CD4-positive, CD25-positive, alpha-beta regulatory T cell (primary cell): ENCODE measurements around the gene PADI4. TPM values are rescaled to one million over a fixed set of nuclear protein-coding genes. Genes with fewer than 3 reads are reported as not detected.

Experiments
- ATAC-seq, 2 donors: fragments of 150-1000 bp; cut with Tn5 transposase; one replicate each; pipeline ENCODE4 v1.10.0; 2021; ENCODE audit warnings: low read depth in 2 of 2, moderate number of reproducible peaks in 2 of 2, moderate library complexity in 1 of 2
- DNase-seq, 3 donors: peaks; one replicate each; pipeline versions ENCODE4 v3.0.0 to v3.0.0-alpha.2; 2012 to 2022; ENCODE audit warnings: mixed read lengths in 1 of 3
- H3K27ac ChIP-seq: one replicate; pipeline ENCODE4 v1.7.0; 2013; ENCODE audit warnings: mild to moderate bottlenecking, low read length; ENCODE audit not compliant: insufficient read depth, poor library complexity, severe bottlenecking
- H3K27me3 ChIP-seq: one replicate; pipeline ENCODE4 v1.7.0; 2013; ENCODE audit warnings: low read length; ENCODE audit not compliant: control insufficient read depth, insufficient read depth
- H3K36me3 ChIP-seq: one replicate; pipeline ENCODE4 v1.7.0; 2013; ENCODE audit warnings: mild to moderate bottlenecking, low read length, moderate library complexity; ENCODE audit not compliant: control insufficient read depth, insufficient read depth
- H3K4me1 ChIP-seq: 2 replicates; pipeline ENCODE4 v1.7.0; 2013; ENCODE audit warnings: mild to moderate bottlenecking, low read length; ENCODE audit not compliant: insufficient read depth, control insufficient read depth, poor library complexity, severe bottlenecking
- H3K4me3 ChIP-seq: one replicate; pipeline ENCODE4 v1.7.0; 2013; ENCODE audit warnings: low read depth, mild to moderate bottlenecking, low read length, moderate library complexity
- H3K9me3 ChIP-seq, 2 experiments: 1 replicate in 1 of 2; 2 replicates in 1 of 2; pipeline ENCODE4 v1.7.0; 2013; ENCODE audit warnings: low read length in 2 of 2, mild to moderate bottlenecking in 1 of 2, moderate library complexity in 1 of 2; ENCODE audit not compliant: control insufficient read depth in 2 of 2
- H3K27ac Mint-ChIP-seq, 3 donors: one replicate each; pipeline ENCODE4 v1.8.0; 2020 to 2022; ENCODE audit warnings: mild to moderate bottlenecking in 3 of 3, mixed read lengths in 3 of 3, moderate library complexity in 2 of 3
- H3K27me3 Mint-ChIP-seq: one replicate; pipeline ENCODE4 v1.8.0; 2022; ENCODE audit warnings: mild to moderate bottlenecking, mixed read lengths
- H3K36me3 Mint-ChIP-seq: one replicate; pipeline ENCODE4 v1.8.0; 2020; ENCODE audit warnings: mixed read lengths
- H3K4me1 Mint-ChIP-seq, 4 donors: one replicate each; pipeline ENCODE4 v1.8.0; 2020 to 2022; ENCODE audit warnings: mixed read lengths in 4 of 4, mild to moderate bottlenecking in 1 of 4
- H3K4me3 Mint-ChIP-seq, 4 donors: one replicate each; pipeline ENCODE4 v1.8.0; 2020 to 2022; ENCODE audit warnings: mild to moderate bottlenecking in 4 of 4, mixed read lengths in 4 of 4, moderate library complexity in 3 of 4
- H3K9me3 Mint-ChIP-seq, 7 donors: one replicate each; pipeline ENCODE4 v1.8.0; 2020 to 2022; ENCODE audit warnings: mixed read lengths in 7 of 7, mild to moderate bottlenecking in 3 of 7, moderate library complexity in 2 of 7
- polyA plus RNA-seq, 4 donors: library from polyadenylated mRNA; unstranded; fragments of 300-500 nt; fragmentation: Illumina TruSeq; gene quantifications; one replicate each; pipeline ENCODE4 v1.2.3, GENCODE V29; 2021
- total RNA-seq: library from RNA; stranded (reverse); gene quantifications from one replicate; pipeline ENCODE4 v1.2.3, GENCODE V29; 2022

The PADI4 gene
- total and polyA plus RNA-seq, 5 donors from 2014 or later = 0.81 to 1.6 (median 1.5) TPM

GRCh38 chr1:17277511-17278159, 30.4 kb upstream of the PADI4 start:
- H3K27me3 Mint-ChIP-seq = no peaks in the 10 kb centered on the region
- no peaks in the 10 kb centered on the region for H3K36me3 ChIP-seq
- ATAC-seq = no peak
- no peaks in the 10 kb centered on the region for H3K36me3 Mint-ChIP-seq
- no peak overlapping the region for H3K27ac Mint-ChIP-seq
- no peak for DNase-seq
- peaks cover 0 to 1% (median 0%) of the 10 kb centered on the region in 7 donors for H3K9me3 Mint-ChIP-seq
- H3K4me1 ChIP-seq = no peaks in the 10 kb centered on the region
- H3K4me3 Mint-ChIP-seq = no peak overlapping the region
- H3K4me1 Mint-ChIP-seq = peaks cover 0 to 2% (median 0%) of the 10 kb centered on the region in 4 donors
- H3K27me3 ChIP-seq = no peaks in the 10 kb centered on the region
- no peaks in the 10 kb centered on the region for H3K9me3 ChIP-seq
- no peak overlapping the region for H3K27ac ChIP-seq
- H3K4me3 ChIP-seq = no peak overlapping the region

- Mint-ChIP-seq H3K9me3 (peaks cover 0 to 1% (median 0%) of the 10 kb centered on the region in 7 donors), H3K4me3 (no peak overlapping the region), H3K4me1 (peaks cover 0 to 2% (median 0%) of the 10 kb centered on the region in 4 donors), H3K27ac (no peak overlapping the region), H3K27me3 (no peaks in the 10 kb centered on the region), H3K36me3 (no peaks in the 10 kb centered on the region)
- H3K4me1 ChIP-seq = no peaks in the 10 kb centered on the region
- H3K36me3 ChIP-seq = no peaks in the 10 kb centered on the region
- DNase-seq (no peak), ATAC-seq (no peak)
- no peaks in the 10 kb centered on the region for H3K9me3 ChIP-seq
- no peak overlapping the region for H3K27ac ChIP-seq
- H3K4me3 ChIP-seq = no peak overlapping the region
- no peaks in the 10 kb centered on the region for H3K27me3 ChIP-seq
These were observed 28.8 kb upstream of the PADI4 start for GRCh38 chr1:17278996-17279830.

- DNase-seq (no peak), ATAC-seq (no peak)
- Histone ChIP-seq H3K4me1 (no peaks in the 10 kb centered on the region), H3K4me3 (no peak overlapping the region), H3K36me3 (no peaks in the 10 kb centered on the region), H3K27ac (no peak overlapping the region), H3K27me3 (no peaks in the 10 kb centered on the region), H3K9me3 (no peaks in the 10 kb centered on the region)
- no peaks in the 10 kb centered on the region for H3K36me3 Mint-ChIP-seq
- H3K27ac Mint-ChIP-seq = no peak overlapping the region
- peaks cover 0 to 2% (median 0%) of the 10 kb centered on the region in 4 donors for H3K4me1 Mint-ChIP-seq
- H3K4me3 Mint-ChIP-seq = no peak overlapping the region
- H3K9me3 Mint-ChIP-seq = peaks cover 0 to 1% (median 0%) of the 10 kb centered on the region in 7 donors
- H3K27me3 Mint-ChIP-seq = peaks cover 7% of the 10 kb centered on the region
These were observed 27.6 kb upstream of the PADI4 start for GRCh38 chr1:17280436-17280835.

- Histone ChIP-seq H3K9me3 (no peaks in the 10 kb centered on the region), H3K27ac (no peak overlapping the region), H3K4me1 (no peaks in the 10 kb centered on the region), H3K27me3 (no peaks in the 10 kb centered on the region), H3K36me3 (no peaks in the 10 kb centered on the region), H3K4me3 (no peak overlapping the region)
- no peak for DNase-seq
- H3K4me1 Mint-ChIP-seq = peaks cover 0 to 2% (median 0%) of the 10 kb centered on the region in 4 donors
- no peak overlapping the region for H3K27ac Mint-ChIP-seq
- no peaks in the 10 kb centered on the region for H3K36me3 Mint-ChIP-seq
- H3K27me3 Mint-ChIP-seq = peaks cover 7% of the 10 kb centered on the region
- ATAC-seq = no peak
- no peak overlapping the region for H3K4me3 Mint-ChIP-seq
- peaks cover 0 to 1% (median 0%) of the 10 kb centered on the region in 7 donors for H3K9me3 Mint-ChIP-seq
These were observed 27.1 kb upstream of the PADI4 start for GRCh38 chr1:17280894-17281293.

GRCh38 chr1:17281775-17282181, 26.2 kb upstream of the PADI4 start:
- Mint-ChIP-seq H3K9me3 (peaks cover 0 to 1% (median 0%) of the 10 kb centered on the region in 7 donors), H3K4me1 (peaks cover 0 to 2% (median 0%) of the 10 kb centered on the region in 4 donors), H3K27ac (no peak overlapping the region), H3K27me3 (peaks cover 7% of the 10 kb centered on the region), H3K4me3 (no peak overlapping the region), H3K36me3 (no peaks in the 10 kb centered on the region)
- Histone ChIP-seq H3K4me1 (no peaks in the 10 kb centered on the region), H3K9me3 (no peaks in the 10 kb centered on the region), H3K27ac (no peak overlapping the region), H3K27me3 (no peaks in the 10 kb centered on the region), H3K36me3 (no peaks in the 10 kb centered on the region), H3K4me3 (no peak overlapping the region)
- DNase-seq (no peak), ATAC-seq (no peak)

GRCh38 chr1:17282836-17283235, 25.2 kb upstream of the PADI4 start:
- H3K4me1 Mint-ChIP-seq = peaks cover 0 to 2% (median 0%) of the 10 kb centered on the region in 4 donors

GRCh38 chr1:17286646-17287045, 21.4 kb upstream of the PADI4 start:
- no peak overlapping the region for H3K27ac ChIP-seq
- Mint-ChIP-seq H3K4me1 (peaks cover 0 to 2% (median 0%) of the 10 kb centered on the region in 4 donors), H3K9me3 (peaks cover 0 to 1% (median 0%) of the 10 kb centered on the region in 7 donors), H3K4me3 (no peak overlapping the region), H3K36me3 (no peaks in the 10 kb centered on the region), H3K27me3 (peaks cover 12% of the 10 kb centered on the region), H3K27ac (no peak overlapping the region)
- H3K9me3 ChIP-seq = no peaks in the 10 kb centered on the region
- H3K4me3 ChIP-seq = no peak overlapping the region
- ATAC-seq (no peak), DNase-seq (no peak)
- no peaks in the 10 kb centered on the region for H3K36me3 ChIP-seq
- no peaks in the 10 kb centered on the region for H3K4me1 ChIP-seq
- H3K27me3 ChIP-seq = no peaks in the 10 kb centered on the region

More at GRCh38 chr1:17282836-17283235, 25.2 kb upstream of the PADI4 start:
- Mint-ChIP-seq H3K27me3 (peaks cover 7% of the 10 kb centered on the region), H3K4me3 (no peak overlapping the region), H3K36me3 (no peaks in the 10 kb centered on the region), H3K27ac (no peak overlapping the region), H3K9me3 (peaks cover 0 to 1% (median 0%) of the 10 kb centered on the region in 7 donors)
- ATAC-seq (no peak), DNase-seq (no peak)
- H3K36me3 ChIP-seq = no peaks in the 10 kb centered on the region
- H3K27ac ChIP-seq = no peak overlapping the region
- H3K27me3 ChIP-seq = no peaks in the 10 kb centered on the region
- H3K4me3 ChIP-seq = no peak overlapping the region
- no peaks in the 10 kb centered on the region for H3K9me3 ChIP-seq
- H3K4me1 ChIP-seq = no peaks in the 10 kb centered on the region
